ENCODE results near the gene SMARCA2.

Gene SMARCA2

DNA sequence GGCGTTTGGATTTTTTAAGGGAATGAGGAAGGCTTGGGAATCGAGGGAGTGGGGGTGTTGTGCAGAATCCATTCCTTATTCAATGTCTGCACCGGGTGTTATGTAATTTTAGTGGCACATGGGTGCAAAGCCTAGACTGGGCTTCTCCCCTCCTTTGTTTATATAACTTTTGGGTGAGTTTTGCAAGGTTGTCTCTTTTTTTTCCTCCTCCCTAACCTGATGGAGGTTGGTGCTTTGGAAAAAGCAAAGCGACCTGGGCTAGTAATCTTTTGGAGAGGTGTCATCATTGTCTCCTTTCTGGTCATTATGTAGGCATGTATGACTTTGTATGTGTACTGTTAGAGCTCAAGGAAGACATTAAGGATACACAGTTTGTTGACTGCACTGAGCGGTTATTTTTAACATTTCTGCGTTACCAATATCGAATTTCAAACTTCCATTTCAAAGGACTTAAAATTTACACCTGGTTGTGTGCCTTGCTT is 3.1 kb downstream of the SMARCA2 start:
- peak overlapping the region; percentile 92 for H2AFZ ChIP-seq (ENCODE audit: low read depth, low read length, severe bottlenecking)
- no peaks in the 10 kb centered on the region for H3K9me3 ChIP-seq (ENCODE audit: insufficient read depth, low read length)
- H3K36me3 ChIP-seq (ENCODE audit: low read length), result no peaks in the 10 kb centered on the region
- H3K79me2 ChIP-seq (ENCODE audit: insufficient read depth, low read length), result no peaks in the 10 kb centered on the region
- H3K27ac ChIP-seq (ENCODE audit: low read depth, low read length), result no peak overlapping the region
- TF ChIP-seq, protein P1, sequence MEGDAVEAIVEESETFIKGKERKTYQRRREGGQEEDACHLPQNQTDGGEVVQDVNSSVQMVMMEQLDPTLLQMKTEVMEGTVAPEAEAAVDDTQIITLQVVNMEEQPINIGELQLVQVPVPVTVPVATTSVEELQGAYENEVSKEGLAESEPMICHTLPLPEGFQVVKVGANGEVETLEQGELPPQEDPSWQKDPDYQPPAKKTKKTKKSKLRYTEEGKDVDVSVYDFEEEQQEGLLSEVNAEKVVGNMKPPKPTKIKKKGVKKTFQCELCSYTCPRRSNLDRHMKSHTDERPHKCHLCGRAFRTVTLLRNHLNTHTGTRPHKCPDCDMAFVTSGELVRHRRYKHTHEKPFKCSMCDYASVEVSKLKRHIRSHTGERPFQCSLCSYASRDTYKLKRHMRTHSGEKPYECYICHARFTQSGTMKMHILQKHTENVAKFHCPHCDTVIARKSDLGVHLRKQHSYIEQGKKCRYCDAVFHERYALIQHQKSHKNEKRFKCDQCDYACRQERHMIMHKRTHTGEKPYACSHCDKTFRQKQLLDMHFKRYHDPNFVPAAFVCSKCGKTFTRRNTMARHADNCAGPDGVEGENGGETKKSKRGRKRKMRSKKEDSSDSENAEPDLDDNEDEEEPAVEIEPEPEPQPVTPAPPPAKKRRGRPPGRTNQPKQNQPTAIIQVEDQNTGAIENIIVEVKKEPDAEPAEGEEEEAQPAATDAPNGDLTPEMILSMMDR (IDR thresholded peaks at IDR 0.05; ENCODE audit: insufficient read depth, low read length, poor library complexity, severe bottlenecking), result no peak
- TF ChIP-seq EZH2phosphoT487 (conservative IDR thresholded peaks at IDR 0.05; ENCODE audit: low read length), result no peak
- H3F3A ChIP-seq (ENCODE audit: insufficient read depth), result 0 out of 2 replicates have a peak, but pooled peaks cover 8% of the 10 kb centered on the region
- H3K27me3 ChIP-seq (ENCODE audit: low read length), result no peaks in the 10 kb centered on the region
- peak overlapping the region; percentile 94 for H3K4me2 ChIP-seq (ENCODE audit: low read depth, low read length, poor library complexity, severe bottlenecking)
- peak overlapping the region; percentile 72 for H3K9ac ChIP-seq (ENCODE audit: low read length)
- peak overlapping the region; percentile 84 for H3K4me3 ChIP-seq (ENCODE audit: insufficient read depth, low read length, poor library complexity, severe bottlenecking)
- H4K20me1 ChIP-seq (ENCODE audit: low read depth, low read length), result peaks cover 46% of the 10 kb centered on the region
- no peaks in the 10 kb centered on the region for H3K9me2 ChIP-seq (replicated peaks; ENCODE audit: insufficient read depth, low read length)

DNA sequence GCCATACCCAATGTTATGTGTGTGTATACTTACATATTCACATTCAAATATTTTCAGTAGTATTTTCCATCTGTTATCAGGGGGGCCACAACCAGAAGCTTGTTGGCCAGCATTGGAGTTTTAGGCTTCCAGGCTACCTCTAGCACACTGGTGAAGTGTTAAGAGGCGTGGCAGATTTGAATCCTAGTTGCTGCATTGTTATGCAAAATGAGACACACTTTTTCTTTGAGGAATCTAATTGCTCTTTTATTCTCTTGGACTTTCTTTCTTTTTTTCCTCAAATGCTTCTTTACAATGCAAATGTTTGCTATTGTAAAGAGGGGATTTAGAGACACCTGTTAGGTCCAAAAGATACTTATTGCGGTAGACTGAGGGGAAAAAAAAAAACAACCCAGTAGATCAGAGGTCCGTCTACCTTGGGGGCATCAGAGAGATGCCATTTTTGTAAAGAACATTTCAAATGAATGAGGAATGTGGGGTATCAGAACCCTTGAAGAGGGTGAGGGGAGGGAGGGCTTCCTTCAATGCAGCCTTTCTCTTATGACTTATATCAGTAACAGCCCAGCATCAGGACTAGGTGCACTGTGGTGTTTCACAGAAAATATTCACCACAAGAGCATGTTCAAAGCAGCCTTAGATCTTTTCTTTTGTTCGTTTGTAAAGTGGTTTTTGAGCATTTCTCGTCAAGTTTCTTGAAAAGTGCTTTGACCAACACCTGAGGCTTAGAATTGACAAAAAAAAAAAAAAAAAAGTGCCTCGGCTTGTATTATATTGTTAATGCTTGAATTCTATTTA is 3.8 kb downstream of the SMARCA2 start:
- Histone ChIP-seq H3K79me2 (ENCODE audit: insufficient read depth, low read length) (peaks cover 5% of the 10 kb centered on the region; the same call in 1 of the 2 replicates), H4K20me1 (ENCODE audit: low read depth, low read length) (peaks cover 46% of the 10 kb centered on the region), H3K4me2 (ENCODE audit: low read depth, low read length, poor library complexity, severe bottlenecking) (no peak overlapping the region), H2AFZ (ENCODE audit: low read depth, low read length, severe bottlenecking) (no peak overlapping the region), H3K9me3 (ENCODE audit: insufficient read depth, low read length) (no peaks in the 10 kb centered on the region), H3K36me3 (ENCODE audit: low read length) (no peaks in the 10 kb centered on the region), H3K27ac (ENCODE audit: low read depth, low read length) (no peak overlapping the region), H3K4me3 (ENCODE audit: insufficient read depth, low read length, poor library complexity, severe bottlenecking) (no peak overlapping the region), H3F3A (ENCODE audit: insufficient read depth) (0 out of 2 replicates have a peak, but pooled peaks cover 8% of the 10 kb centered on the region), H3K9ac (ENCODE audit: low read length) (no peak overlapping the region), H3K9me2 (replicated peaks; ENCODE audit: insufficient read depth, low read length) (no peaks in the 10 kb centered on the region), H3K27me3 (ENCODE audit: low read length) (no peaks in the 10 kb centered on the region)
- no peak for TF ChIP-seq EZH2phosphoT487 (conservative IDR thresholded peaks at IDR 0.05; ENCODE audit: low read length)
- TF ChIP-seq, protein P1 (IDR thresholded peaks at IDR 0.05; ENCODE audit: insufficient read depth, low read length, poor library complexity, severe bottlenecking), result no peak

DNA sequence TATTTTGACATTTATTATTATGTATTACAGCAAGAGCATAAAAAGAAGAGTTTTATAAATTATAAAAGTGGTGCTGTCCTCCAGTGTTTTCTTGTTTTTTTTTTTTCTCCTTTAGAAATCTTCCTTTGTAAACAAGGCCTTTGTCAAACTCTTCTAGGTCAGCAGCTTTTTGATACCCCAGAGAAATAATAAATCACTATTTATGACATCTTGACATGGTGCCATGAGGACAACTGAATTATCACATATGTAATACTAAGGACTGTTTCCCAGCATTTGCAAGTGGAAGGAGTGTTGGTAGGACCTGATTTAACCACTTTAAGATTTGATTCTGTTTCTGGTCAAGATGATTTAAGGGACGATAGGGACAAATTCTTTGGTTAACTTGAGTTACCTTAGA is 4.6 kb downstream of the SMARCA2 start:
- TF ChIP-seq, protein P1 (IDR thresholded peaks at IDR 0.05; ENCODE audit: insufficient read depth, low read length, poor library complexity, severe bottlenecking), result no peak
- no peak for TF ChIP-seq EZH2phosphoT487 (conservative IDR thresholded peaks at IDR 0.05; ENCODE audit: low read length)
- no peak overlapping the region for H3K4me3 ChIP-seq (ENCODE audit: insufficient read depth, low read length, poor library complexity, severe bottlenecking)
- H3K36me3 ChIP-seq (ENCODE audit: low read length), result no peaks in the 10 kb centered on the region
- H3K9me2 ChIP-seq (replicated peaks; ENCODE audit: insufficient read depth, low read length), result no peaks in the 10 kb centered on the region
- H3K27ac ChIP-seq (ENCODE audit: low read depth, low read length), result no peak overlapping the region
- no peak overlapping the region for H3K4me2 ChIP-seq (ENCODE audit: low read depth, low read length, poor library complexity, severe bottlenecking)
- H3K27me3 ChIP-seq (ENCODE audit: low read length), result no peaks in the 10 kb centered on the region
- peaks cover 5% of the 10 kb centered on the region; the same call in 1 of the 2 replicates for H3K79me2 ChIP-seq (ENCODE audit: insufficient read depth, low read length)
- no peak overlapping the region for H2AFZ ChIP-seq (ENCODE audit: low read depth, low read length, severe bottlenecking)
- no peaks in the 10 kb centered on the region for H3K9me3 ChIP-seq (ENCODE audit: insufficient read depth, low read length)
- peaks cover 46% of the 10 kb centered on the region for H4K20me1 ChIP-seq (ENCODE audit: low read depth, low read length)
- H3K9ac ChIP-seq (ENCODE audit: low read length), result no peak overlapping the region
- 0 out of 2 replicates have a peak, but pooled peaks cover 8% of the 10 kb centered on the region for H3F3A ChIP-seq (ENCODE audit: insufficient read depth)

All from SU-DHL-6 (cell line).